Aorta (tissue), 5 donors: Measurements from ENCODE around the gene ROBO1. TPM values are rescaled to one million over a fixed set of nuclear protein-coding genes. Genes with fewer than 3 reads are reported as not detected.

Experiments used
- ATAC-seq: fragments of 200-7000 bp; cut with Tn5 transposase; one replicate; pipeline ENCODE4 v1.9.1; 2022; ENCODE audit warnings: moderate library complexity; ENCODE audit not compliant: low FRiP score
- DNase-seq, 2 donors: peaks; one replicate each; pipeline ENCODE4 v3.0.0-alpha.2; 2020
- H3K27ac ChIP-seq, 2 donors: one replicate each; pipeline ENCODE4 v1.5.1; 2013; ENCODE audit warnings: low read length in 2 of 2, mild to moderate bottlenecking in 2 of 2, moderate library complexity in 2 of 2, control low read depth in 1 of 2, inconsistent platforms in 1 of 2, low read depth in 1 of 2
- H3K27me3 ChIP-seq, 2 donors: one replicate each; pipeline ENCODE4 v1.6.1; 2013; ENCODE audit warnings: control low read depth in 1 of 2, low read length in 1 of 2, mild to moderate bottlenecking in 1 of 2, moderate library complexity in 1 of 2; ENCODE audit not compliant: insufficient read depth in 2 of 2, control insufficient read depth in 1 of 2
- H3K36me3 ChIP-seq, 2 donors: one replicate each; pipeline ENCODE4 v1.6.1; 2013; ENCODE audit warnings: control low read depth in 1 of 2, low read length in 1 of 2, mild to moderate bottlenecking in 1 of 2; ENCODE audit not compliant: insufficient read depth in 2 of 2, control insufficient read depth in 1 of 2
- H3K4me1 ChIP-seq, 2 donors: one replicate each; pipeline ENCODE4 v1.6.1; 2013; ENCODE audit warnings: low read length in 2 of 2, control low read depth in 1 of 2, mild to moderate bottlenecking in 1 of 2, moderate library complexity in 1 of 2; ENCODE audit not compliant: insufficient read depth in 2 of 2, control insufficient read depth in 1 of 2
- H3K4me3 ChIP-seq, 2 donors: one replicate each; pipeline ENCODE4 v1.5.1; 2013; ENCODE audit warnings: low read length in 2 of 2, control low read depth in 1 of 2, mild to moderate bottlenecking in 1 of 2
- H3K9me3 ChIP-seq: one replicate; pipeline ENCODE4 v1.6.1; 2013; ENCODE audit warnings: mild to moderate bottlenecking, low read length; ENCODE audit not compliant: control insufficient read depth
- WGBS, 2 donors: extraction: QIAGEN DNeasy Blood & Tissue Kit; methylation state at CpG; one replicate each; pipeline ENCODE4 v1.1.7; 2013; 5-methylcytosine and 5-hydroxymethylcytosine counted together
- intact Hi-C, 2 donors: fragments of 100-400 bp; cut with DNase I; formaldehyde crosslinking; loops; one replicate each; pipeline versions ENCODE4 v1.14.2 to v1.15.0; 2022
- polyA plus RNA-seq, 2 donors: library from polyadenylated mRNA; stranded (reverse); fragments of 200-250 nt; gene quantifications; one replicate each; pipeline ENCODE4 v1.2.3, GENCODE V29; 2013
- total RNA-seq, 2 donors: library from RNA; stranded (reverse); fragmentation: NEBNext Ultra II Directional; extraction: Animal tissue kit (Norgen Biotek cat#: 25700); gene quantifications; one replicate each; pipeline ENCODE4 v1.2.1, GENCODE V29; 2021
- donor health status: healthy with polysubstance abuse.
- donor health status: Bipolar disorder and iron deficiency.
- donor health status: DM: no; HTN: no; CAD: no.
- donor health status: DM: no; HTN: no; CAD: no.
- donor health status: DM: yes; HTN: yes; CAD: no.

Gene ROBO1
- total and polyA plus RNA-seq, 4 donors, result 2.1 to 33.1 (median 16.6) TPM

GRCh38 chr3:78979028-78979427, 788.8 kb downstream of the ROBO1 start:
- Histone ChIP-seq H3K27ac (no peak overlapping the region), H3K27me3 (no peaks in the 10 kb centered on the region), H3K36me3 (no peaks in the 10 kb centered on the region), H3K4me1 (peaks cover 0 to 2% of the 10 kb centered on the region in 2 donors), H3K9me3 (no peaks in the 10 kb centered on the region), H3K4me3 (no peak overlapping the region)
- no peak for ATAC-seq
- no peak for DNase-seq
- 44 to 57% methylated on average over 4 of the region's 4 CpGs for WGBS, 2 donors
- intact Hi-C loops, result no loop called here

- intact Hi-C loops, result no loop called here
- Histone ChIP-seq H3K4me3 (no peak overlapping the region), H3K4me1 (peaks cover 0 to 2% of the 10 kb centered on the region in 2 donors), H3K27me3 (no peaks in the 10 kb centered on the region), H3K36me3 (no peaks in the 10 kb centered on the region), H3K27ac (no peak overlapping the region), H3K9me3 (no peaks in the 10 kb centered on the region)
- DNase-seq, result no peak
- no peak for ATAC-seq
These were observed 789.8 kb downstream of the ROBO1 start for GRCh38 chr3:78978037-78978436.

GRCh38 chr3:78977073-78977472, 790.7 kb downstream of the ROBO1 start:
- Histone ChIP-seq H3K36me3 (no peaks in the 10 kb centered on the region), H3K27me3 (no peaks in the 10 kb centered on the region), H3K9me3 (no peaks in the 10 kb centered on the region), H3K4me3 (no peak overlapping the region), H3K4me1 (peaks cover 0 to 2% of the 10 kb centered on the region in 2 donors), H3K27ac (no peak overlapping the region)
- ATAC-seq, result no peak
- no peak for DNase-seq
- intact Hi-C loops, result no loop called here

- Histone ChIP-seq H3K36me3 (no peaks in the 10 kb centered on the region), H3K9me3 (no peaks in the 10 kb centered on the region), H3K27me3 (no peaks in the 10 kb centered on the region), H3K4me1 (peaks cover 0 to 2% of the 10 kb centered on the region in 2 donors), H3K4me3 (no peak overlapping the region), H3K27ac (no peak overlapping the region)
- no peak for ATAC-seq
- 81 to 92% methylated on average over 3 of the region's 3 CpGs for WGBS, 2 donors
- DNase-seq, result no peak
- intact Hi-C loops, result no loop called here
These were observed 791.6 kb downstream of the ROBO1 start for GRCh38 chr3:78976200-78976599.

GRCh38 chr3:78974181-78974790, 793.5 kb downstream of the ROBO1 start:
- Histone ChIP-seq H3K27ac (no peak overlapping the region), H3K36me3 (no peaks in the 10 kb centered on the region), H3K4me3 (no peak overlapping the region), H3K9me3 (no peaks in the 10 kb centered on the region), H3K27me3 (no peaks in the 10 kb centered on the region), H3K4me1 (peaks cover 0 to 2% of the 10 kb centered on the region in 2 donors)
- DNase-seq (no peak), ATAC-seq (no peak)
- intact Hi-C loops, result no loop called here
- 56 to 61% methylated on average over 7 of the region's 7 CpGs for WGBS, 2 donors

- ATAC-seq (no peak), DNase-seq (no peak)
- Histone ChIP-seq H3K4me3 (no peak overlapping the region), H3K9me3 (no peaks in the 10 kb centered on the region), H3K27ac (no peak overlapping the region), H3K27me3 (no peaks in the 10 kb centered on the region), H3K4me1 (no peaks in the 10 kb centered on the region), H3K36me3 (no peaks in the 10 kb centered on the region)
- intact Hi-C loops, result no loop called here
- WGBS, 2 donors, result 89 to 91% methylated on average over 2 of the region's 2 CpGs
These were observed 795.0 kb downstream of the ROBO1 start for GRCh38 chr3:78972617-78973301.

- intact Hi-C loops, result no loop called here
- DNase-seq (no peak), ATAC-seq (no peak)
- WGBS, 2 donors, result 89 to 90% methylated on average over 1 of the region's 1 CpG
- Histone ChIP-seq H3K27ac (no peak overlapping the region), H3K27me3 (no peaks in the 10 kb centered on the region), H3K9me3 (no peaks in the 10 kb centered on the region), H3K4me3 (no peak overlapping the region), H3K36me3 (no peaks in the 10 kb centered on the region), H3K4me1 (no peaks in the 10 kb centered on the region)
These were observed 797.1 kb downstream of the ROBO1 start for GRCh38 chr3:78970656-78971055.

- 88 to 95% methylated on average over 2 of the region's 2 CpGs for WGBS, 2 donors
- intact Hi-C loops, result no loop called here
- H3K27ac ChIP-seq, result no peak overlapping the region
- no peaks in the 10 kb centered on the region for H3K9me3 ChIP-seq
- DNase-seq (no peak), ATAC-seq (no peak)
- no peaks in the 10 kb centered on the region for H3K4me1 ChIP-seq
- H3K27me3 ChIP-seq, result no peaks in the 10 kb centered on the region
- H3K36me3 ChIP-seq, result no peaks in the 10 kb centered on the region
- H3K4me3 ChIP-seq, result no peak overlapping the region
These were observed 798.3 kb downstream of the ROBO1 start for GRCh38 chr3:78969483-78969882.

- H3K27ac ChIP-seq, result no peak overlapping the region
- no peak overlapping the region for H3K4me3 ChIP-seq
- DNase-seq (no peak), ATAC-seq (no peak)
- intact Hi-C loops, result no loop called here
- H3K9me3 ChIP-seq, result no peaks in the 10 kb centered on the region
- WGBS, 2 donors, result 64 to 67% methylated on average over 1 of the region's 1 CpG
- no peaks in the 10 kb centered on the region for H3K36me3 ChIP-seq
- no peaks in the 10 kb centered on the region for H3K4me1 ChIP-seq
- H3K27me3 ChIP-seq, result no peaks in the 10 kb centered on the region
These were observed 800.7 kb downstream of the ROBO1 start for GRCh38 chr3:78967061-78967460.
